Hypothalamus (tissue), 51 donors: Measurements from ENCODE around the gene CHST11.
"Not testable (repeated sequence)": the region's sequence is repeated elsewhere in the genome, so short reads cannot be mapped to it uniquely, and the experiment has no call there.

Source experiments
- DNase-seq, 51 donors: peaks; one replicate each; lab custom pipeline; 2025; lab: John Stamatoyannopoulos, UW

CHST11 gene

DNA sequence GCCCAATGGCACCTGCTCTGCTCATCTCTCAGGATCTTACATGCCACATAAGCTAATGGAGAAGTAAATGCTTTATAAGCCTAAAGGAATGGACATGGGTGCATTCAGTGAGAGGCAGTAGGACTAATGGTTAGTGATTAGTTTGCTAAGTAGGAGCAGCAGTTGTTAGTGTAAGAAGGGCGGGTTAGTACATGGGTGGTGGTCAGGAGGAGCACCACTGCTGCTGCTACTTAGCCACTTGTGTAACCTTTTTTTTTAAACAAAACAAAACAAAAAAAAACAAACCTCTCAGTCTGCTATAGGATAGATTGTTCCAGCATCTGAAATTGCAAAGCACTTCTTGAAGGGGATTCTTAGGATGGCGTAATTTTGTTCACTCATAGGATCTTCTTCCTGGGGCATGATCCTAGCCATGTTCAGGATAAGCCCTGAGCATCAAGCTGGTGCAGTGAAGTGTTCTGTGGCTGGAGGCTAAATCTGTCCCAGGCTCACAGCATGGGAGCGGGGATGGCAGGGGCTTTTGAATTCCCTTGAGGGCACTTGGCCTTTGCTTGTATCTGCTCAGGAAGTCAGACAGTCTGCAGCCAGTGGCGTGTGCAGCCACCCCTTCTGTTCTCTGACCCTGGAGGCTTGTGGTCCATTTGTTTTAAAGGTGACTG is 63.6 kb downstream of the CHST11 start:
- DNase-seq: no peak

DNA sequence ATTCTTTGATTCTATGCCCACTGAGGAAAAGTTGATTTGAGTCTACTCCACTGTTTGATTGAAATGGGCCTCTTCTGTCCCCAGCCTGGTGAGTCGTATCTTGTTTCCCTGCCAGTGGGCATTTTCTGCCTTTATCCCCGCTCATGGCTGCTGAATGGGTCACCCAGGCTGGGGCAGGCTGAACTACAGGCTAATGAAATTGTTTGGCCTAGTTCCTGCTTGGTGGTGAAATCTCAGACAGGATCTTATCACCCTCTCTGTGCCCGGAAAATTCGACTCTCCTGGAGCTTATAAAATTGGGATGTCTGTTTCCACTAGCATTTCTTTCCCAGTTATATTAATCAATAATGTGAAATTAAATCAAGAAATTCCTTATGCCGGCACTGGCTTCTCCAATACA is 65.0 kb downstream of the CHST11 start:
- peak in 3 of 51 donors; percentile 11 to 41 (median 12) for DNase-seq

DNA sequence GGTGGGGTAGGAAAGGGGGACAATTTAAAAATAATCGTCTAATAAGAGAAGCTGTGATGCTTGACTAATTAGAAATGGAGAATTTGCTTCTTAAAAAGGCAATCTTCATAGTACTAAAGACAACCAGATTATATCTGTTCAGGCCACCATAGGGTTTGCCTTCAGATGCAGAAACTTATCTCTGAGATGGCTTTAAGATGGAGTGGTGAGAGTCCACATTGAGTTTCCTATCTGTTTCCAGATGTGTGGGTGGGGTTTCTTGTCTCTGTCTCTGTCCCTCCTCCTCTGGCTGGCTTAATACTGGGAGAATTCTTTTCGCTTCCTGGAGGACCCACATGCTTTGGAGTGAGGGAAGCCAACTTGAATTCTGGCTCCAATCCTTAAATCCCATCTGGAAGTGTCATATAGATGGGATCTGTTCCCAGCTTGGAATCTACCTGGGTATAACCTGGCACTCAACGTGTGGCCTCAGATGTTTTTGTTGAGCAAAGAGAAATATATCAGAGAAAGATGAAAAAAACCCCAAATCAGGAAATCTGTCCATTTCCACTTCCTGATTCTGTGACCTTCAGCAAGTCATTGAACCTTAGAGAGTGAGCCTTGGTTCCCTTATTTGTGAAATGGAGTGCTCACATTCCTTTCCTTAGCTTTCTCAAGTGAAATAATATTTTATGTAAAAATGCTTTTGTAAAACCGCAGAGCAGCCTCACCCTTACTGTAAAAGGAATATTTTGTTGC is 66.4 kb downstream of the CHST11 start:
- DNase-seq: no peak

DNA sequence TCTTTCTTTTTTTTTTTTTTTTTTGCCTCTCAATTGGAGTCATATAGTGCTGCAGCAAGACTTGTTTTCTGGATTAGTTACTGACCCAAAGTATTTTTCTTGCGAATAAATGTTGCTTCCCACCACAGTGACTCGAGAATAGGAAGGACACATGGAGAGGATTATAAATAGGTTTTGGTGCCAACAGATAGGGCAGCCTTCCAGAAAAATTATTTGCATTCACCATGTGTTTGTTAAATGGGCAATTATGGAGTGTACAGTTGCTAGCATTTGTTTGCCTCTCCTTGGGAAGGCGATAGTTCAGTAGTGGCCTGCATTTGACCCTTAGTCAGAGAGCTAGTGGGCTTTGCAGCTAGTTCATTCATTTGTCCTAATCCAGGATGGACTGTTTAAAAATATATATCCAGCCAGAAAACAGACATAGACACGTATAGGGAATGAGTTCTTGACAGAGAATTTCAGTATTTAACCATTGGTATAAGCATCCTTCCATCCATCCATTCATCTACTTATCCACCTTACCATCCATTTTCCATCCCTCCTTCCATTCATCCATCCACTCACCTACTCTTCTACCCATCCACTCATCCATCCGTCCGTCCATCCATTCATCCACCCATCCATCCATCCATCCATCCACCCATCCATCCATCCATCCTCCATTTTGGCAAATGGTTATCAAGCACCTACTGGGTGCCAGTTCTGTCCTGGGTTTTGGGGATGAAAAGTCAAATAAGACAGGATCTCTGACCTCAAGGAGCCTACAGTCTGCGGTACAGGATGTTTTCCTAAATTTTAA is 67.5 kb downstream of the CHST11 start:
- no peak for DNase-seq

DNA sequence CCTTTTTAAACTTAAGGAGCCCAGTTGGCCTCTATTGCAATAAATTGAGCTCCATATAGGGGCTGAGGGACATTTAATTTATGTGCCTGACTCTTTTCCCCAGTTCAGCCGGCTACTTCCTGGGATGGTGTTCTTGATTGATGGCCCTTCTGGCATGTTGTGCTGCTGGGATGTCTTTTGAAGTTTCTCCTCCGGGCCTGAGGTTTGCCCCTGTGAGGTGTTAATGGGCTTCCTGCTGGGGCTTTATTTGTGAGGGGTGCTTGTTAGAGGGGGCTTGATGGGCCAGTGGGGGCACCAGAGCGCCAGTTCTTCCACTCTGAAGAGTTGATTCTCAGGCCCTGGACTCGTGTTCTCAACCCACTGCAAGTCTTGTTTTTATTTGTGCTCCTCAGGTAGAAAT is 69.6 kb downstream of the CHST11 start:
- DNase-seq: no peak

DNA sequence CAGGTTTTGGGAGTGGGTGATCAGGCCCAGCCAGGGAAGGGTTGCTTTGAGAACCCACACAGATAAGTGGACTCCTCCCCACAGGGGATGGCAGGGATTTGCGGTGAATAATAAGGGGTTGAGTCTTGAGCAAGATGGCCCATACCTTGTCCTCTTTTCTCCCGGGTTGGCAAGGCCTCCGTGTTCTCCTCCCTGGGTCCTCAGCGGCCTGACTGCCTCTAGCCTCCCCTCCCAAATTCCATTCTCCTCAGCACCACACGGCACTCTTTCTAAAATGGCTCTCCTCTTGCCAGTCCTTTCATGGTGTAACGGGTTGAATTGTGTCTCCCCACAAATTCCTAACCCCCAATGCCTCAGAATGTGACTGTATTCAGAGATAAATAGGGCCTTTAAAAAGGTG is 70.0 kb downstream of the CHST11 start:
- DNase-seq: no peak

DNA sequence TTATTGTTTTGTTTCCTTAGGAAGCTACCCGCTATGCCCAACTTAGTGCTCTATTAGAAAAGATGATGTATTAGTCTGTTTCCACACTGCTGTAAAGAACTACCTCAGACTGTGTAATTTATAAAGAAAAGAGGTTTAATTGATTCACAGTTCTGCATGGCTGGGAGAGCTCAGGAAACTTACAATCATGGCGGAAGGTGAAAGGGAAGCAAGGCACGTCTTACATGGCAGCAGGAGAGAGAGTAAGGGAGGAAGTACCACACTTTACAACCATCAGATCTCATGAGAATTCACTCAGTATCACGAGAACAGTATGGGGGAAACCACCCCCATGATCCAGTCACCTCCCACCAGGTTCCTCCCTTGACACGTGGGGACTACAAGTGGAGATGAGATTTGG is 70.9 kb downstream of the CHST11 start:
- DNase-seq: not testable (repeated sequence)

DNA sequence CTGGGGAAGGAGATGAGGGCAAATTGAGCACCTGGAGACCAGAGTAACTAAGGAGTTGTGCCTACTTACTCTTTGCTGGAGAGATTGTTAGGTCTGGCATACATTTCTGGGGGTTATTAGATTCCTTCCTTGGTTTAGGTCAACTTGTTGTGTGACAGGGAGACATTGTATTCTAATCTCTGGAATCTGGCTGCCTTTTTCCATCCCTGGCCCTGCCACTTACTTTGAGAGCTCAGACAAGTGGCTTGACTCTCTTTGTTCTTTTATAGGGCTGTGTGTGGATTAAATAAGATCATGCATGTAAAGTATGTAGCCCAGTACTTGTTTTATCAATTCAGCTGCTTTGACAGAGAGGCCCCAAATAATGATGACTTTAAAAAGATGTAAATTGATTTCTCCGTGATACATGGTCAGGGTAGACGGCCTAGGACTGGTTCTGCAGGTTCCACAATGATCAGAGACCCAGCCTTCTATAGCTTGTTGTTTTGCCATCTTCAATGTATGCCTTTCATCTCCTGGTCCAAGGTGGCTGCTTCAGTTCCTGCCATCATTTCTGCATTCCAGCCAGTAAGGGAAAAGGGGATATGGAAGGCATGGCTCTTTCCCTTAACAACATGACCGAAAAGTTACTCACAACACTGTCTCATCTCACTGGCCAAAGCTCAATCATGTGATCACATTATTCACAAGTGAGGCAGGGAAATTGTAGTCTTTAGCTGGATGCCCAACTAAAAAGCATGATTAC is 72.6 kb downstream of the CHST11 start:
- DNase-seq: no peak

DNA sequence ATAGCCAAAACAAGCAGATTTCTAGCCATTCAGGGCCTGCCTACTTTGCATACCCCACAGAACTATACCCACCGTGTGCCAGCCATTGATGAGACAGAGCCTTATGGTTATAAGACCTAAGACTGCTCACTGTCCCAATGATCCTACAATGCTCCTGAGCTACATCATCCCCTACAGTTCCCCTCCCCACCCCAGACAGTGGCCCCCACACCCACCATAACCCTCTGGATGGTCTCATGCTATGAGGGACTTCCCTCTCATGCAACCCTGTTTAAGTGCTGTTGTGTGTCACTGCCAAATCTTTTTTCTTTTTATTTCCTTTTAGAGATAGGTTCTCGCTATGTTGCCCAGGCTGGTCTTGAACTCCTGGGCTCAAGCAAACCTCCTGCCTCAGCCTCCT is 75.9 kb downstream of the CHST11 start:
- no peak for DNase-seq

DNA sequence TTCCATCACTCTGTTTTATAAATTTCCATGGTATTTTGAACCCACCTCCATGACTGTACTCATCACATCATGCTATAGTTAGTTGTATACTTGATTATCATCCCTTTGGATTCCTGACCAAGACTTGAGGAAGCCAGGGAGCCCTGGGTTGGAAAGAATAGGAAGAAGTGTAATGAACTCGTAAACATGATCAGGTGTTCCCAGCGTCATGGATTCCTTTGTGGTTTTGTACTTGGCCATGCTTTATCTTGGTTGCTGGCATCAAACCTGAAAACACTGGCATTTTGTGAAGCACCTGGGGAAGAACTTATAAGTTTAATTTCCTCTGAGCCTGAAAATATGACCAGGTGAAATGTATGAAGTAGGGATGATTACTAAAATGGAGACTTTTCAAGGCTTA is 76.4 kb downstream of the CHST11 start:
- no peak for DNase-seq

DNA sequence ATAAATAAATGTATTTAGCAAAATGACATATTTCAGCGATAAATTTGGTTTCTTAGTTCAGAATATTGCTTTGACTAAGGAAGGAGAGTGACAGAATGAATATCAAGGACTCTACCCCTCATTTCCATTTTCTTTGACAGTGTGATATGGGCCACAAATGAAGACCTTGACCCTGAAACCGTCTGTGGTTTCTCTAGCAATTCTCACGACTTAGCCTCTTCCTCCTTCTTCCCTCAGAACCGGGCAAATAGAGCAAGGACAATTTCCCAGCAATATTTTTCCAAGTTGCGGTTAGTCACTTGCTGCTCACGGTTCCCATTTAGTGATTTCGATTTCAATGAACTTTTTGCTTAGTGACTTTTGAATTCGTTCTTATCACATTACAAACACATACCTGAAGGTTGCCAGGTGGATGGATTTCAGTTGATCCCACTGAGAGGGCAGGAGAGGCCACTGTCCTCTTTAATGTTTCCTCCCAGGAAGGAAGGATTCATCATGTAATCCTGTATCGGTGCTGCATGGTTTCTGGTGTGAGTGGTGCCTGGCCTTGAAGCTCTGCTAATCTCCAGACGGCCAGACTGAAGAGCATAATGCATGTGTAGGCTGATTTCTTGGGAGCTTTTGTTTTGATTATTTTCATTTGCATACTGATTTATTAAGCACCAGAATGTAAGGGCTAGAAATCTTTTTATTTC is 77.6 kb downstream of the CHST11 start:
- no peak for DNase-seq

DNA sequence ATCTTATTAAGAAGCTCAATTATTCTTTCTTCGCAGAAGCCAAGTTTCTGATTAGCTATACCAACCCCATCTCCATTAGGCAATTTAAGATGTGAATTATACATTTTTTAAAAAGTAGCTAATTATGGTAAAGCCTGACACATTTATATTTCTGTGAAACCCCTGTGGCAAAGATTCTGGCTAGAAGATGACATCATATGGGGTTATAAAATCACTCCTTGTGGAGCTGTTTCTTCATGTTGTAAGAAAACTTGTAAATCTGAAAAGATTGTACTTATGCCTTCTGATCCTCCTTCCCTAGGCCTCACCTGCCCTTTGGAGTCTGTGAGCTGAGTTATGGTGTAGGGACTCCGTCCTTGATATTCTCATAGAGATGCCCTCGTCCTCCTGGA is 78.1 kb downstream of the CHST11 start:
- DNase-seq: no peak

DNA sequence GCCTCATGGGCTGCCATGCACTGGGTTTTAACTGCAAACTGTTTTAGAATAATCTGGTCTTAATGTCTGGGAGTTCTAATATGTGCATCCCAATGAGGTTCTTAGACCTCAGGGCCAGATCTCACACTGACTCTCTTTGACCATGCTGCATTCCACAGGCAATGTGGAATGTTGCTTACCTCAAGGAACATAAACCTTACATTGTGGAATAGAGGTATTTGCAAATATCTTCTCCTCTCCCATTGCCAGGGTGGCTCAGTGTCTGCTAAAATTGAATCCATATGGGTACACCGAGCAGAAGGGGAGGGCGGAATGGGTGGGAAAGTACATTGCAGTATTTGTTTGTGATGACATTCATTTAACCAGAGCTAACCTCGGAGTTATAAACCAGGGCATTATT is 78.6 kb downstream of the CHST11 start:
- DNase-seq: no peak

DNA sequence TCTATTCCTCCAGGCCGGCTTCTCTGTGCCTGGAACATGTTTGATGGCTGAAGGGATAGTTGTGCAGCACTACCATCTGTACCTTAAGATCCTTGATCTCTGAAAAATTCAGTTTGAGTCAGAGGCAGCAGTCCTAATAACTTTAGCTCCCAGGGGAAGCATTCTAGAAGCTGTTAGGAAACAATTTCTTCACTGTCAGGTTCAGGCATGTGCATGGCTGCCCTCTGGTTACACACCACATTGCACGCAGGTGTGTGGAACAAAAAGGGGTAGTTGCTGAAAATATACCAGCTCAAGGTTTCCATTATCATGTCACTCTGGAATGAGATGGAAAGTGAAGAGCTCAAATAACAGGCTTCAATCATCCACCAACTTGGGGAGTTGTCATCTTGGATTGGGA is 80.1 kb downstream of the CHST11 start:
- DNase-seq: no peak

DNA sequence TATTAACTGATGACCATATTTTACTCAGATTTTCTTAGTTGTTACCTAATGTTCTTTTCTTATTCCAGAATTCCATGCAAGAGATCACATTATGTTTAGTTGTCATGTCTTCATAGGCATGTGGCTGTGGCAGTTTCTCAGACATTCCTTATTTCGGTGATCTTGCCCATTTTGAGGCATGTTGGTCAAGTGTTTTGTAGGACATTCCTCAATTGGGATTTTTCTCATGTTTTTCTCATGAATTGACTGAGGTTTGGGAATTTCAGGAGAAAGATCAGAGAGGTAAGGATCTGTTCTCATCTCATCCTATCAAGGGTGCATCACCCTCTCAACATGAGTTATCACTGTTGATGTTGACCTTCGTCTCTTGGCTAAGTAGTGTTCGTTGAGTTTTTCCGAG is 81.3 kb downstream of the CHST11 start:
- DNase-seq: no peak

DNA sequence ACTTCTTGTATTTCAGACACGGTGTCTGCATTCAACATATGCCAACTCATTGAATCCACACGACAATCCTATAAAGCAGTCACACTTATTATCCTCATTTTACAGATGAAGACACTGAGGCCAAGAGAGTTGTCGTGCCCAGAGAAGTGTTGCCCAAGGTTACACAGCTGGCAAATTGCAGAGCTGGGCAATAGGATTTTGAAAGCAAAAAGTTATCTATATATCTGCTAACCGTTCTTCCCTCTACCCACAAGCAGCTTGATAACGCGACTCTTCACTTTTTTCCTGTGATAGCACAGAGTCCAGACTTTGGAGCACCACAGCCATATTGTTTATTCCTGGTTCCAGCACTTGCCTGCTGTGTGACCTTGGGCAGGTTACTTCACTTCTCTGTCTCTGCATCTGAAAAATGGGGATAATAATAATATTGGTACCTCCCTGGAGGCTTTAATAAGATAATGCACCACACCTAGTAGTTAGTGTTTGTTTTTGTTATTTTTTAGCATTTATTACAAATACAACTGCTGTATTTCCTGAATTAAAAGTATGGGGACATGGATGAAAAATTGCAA is 82.2 kb downstream of the CHST11 start:
- no peak for DNase-seq

DNA sequence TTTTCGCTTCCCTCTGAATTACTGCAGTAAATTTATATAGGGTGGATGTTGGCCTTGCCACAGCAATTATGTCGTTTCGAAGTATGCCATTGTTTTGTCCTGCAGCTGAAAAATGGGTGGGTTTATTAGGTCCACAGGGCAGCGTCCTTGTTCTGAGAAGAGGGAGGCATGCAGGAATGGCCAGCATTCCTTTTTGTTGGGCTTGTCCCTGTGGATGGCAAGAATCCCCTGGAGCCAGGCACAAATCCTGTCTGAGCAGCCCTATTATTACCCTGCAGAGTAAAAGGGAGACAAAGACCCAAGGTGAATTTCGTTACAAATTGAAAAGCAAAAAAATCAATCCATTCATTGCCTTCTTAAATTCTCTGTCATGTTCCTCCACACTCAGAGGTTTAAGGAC is 88.1 kb downstream of the CHST11 start:
- no peak for DNase-seq

DNA sequence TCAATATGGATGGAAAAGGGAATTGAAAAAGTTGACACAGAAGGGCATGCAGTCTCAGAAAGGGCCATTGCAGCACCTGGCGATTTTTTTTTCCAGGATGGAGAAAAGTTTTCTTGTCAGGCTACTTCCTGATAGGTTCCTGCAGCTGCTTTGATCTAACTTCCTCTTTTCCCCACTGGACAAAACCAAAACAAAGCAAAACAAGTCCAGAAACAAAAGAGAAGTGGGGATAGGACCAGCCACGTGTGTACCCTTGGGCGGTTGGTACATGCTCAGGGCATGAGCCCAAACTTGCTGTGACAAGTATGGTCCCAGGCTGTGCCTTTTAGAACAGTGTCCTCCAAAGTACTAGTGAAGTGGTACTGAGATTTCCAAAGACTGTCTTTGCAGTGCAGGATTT is 89.8 kb downstream of the CHST11 start:
- DNase-seq: peak in 9 of 51 donors; percentile 4 to 30 (median 8)

DNA sequence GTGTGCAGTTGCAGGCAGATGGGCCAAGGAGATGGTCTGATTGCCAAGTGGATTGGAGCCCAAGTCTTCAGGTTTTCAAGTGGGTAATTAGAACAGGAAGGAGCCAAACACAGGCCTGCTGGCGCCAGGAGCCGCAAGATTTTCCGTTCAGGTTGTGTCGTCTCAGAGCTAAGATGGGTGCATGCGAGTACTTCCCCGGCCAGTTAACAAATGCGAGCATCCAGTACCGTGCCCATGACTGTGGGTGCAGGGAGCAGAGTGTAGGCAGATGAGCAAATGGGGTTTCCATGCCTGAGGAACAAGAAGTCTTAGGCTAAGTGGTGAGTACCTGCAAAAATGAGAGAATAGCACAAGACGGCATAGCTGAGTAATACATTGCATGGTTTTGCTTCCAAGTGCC is 90.5 kb downstream of the CHST11 start:
- no peak for DNase-seq

DNA sequence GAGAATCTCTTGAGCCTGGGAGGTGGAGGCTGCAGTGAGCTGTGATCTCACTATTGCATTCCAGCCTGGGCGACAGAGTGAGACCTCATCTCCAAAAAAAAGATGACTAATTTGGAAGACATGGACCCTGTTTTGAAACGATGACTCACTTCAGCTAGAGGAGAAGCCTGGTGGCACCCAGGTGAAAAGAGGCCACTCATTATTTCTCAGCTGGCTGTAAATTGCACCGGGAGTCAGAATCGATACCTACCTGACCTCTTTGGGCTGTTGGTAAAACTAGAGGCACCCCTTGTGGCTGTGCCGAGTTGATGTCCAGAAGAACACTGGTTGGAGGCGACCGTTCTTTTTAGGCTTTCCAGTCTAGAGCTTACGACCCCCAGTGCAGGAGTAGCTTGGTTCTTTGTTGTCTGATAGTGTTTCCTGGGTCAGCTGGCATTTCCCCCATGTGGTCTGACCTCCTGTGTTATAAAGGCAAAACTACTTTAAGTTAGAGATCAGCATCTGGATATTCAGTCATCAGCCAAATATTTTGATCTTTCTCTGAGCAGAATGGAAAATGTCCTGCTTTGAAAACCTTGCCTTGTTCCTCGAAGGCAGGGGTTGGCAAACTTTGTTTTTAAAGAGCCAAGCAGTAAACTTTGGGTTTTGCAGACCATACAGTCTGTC is 93.2 kb downstream of the CHST11 start:
- DNase-seq: no peak
